B cell (primary cell): Measurements from ENCODE around the gene CUEDC2. TPM values are rescaled to one million over a fixed set of nuclear protein-coding genes. Genes with fewer than 3 reads are reported as not detected.

Source experiments
- ATAC-seq: fragments of 200-7000 bp; cut with Tn5 transposase; one replicate; pipeline ENCODE4 v1.10.0; 2021; ENCODE audit warnings: low read depth, mild to moderate bottlenecking, moderate number of reproducible peaks, moderate library complexity
- CTCF ChIA-PET: fragments of 350-600 bp; sonication (Branson Sonifier 250); formaldehyde crosslinking; loops from one replicate; lab custom pipeline; 2021; ENCODE audit warnings: antibody characterized with exemption, inconsistent platforms; lab: Charles Lee
- POLR2A ChIA-PET: fragments of 350-600 bp; sonication (Branson Sonifier 250); formaldehyde crosslinking; loops from one replicate; lab custom pipeline; 2021; ENCODE audit warnings: antibody characterized with exemption; lab: Charles Lee
- DNase-seq: peaks from one replicate; pipeline ENCODE4 v3.0.0; 2013
- H2AFZ ChIP-seq: 2 replicates; pipeline ENCODE4 v1.6.1; 2012; ENCODE audit warnings: mild to moderate bottlenecking, low read depth, low read length; ENCODE audit not compliant: insufficient read depth, poor library complexity, severe bottlenecking
- H3K27ac ChIP-seq, 2 donors: 1 replicate in 1 of 2; 2 replicates in 1 of 2; pipeline ENCODE4 v1.5.1; 2012 to 2013; ENCODE audit warnings: low read length in 2 of 2, mild to moderate bottlenecking in 2 of 2, moderate library complexity in 1 of 2
- H3K27me3 ChIP-seq, 4 experiments: fragments of 200-600 bp in 1 of 4; sonication (generic) in 1 of 4; replicated peaks in 1 of 4; 1 replicate in 2 of 4; 2 replicates in 2 of 4; pipeline versions ENCODE4 v1.6.1 to v1.7.0; 2013 to 2016; ENCODE audit warnings: low read length in 3 of 4, mild to moderate bottlenecking in 2 of 4, mixed read lengths in 1 of 4, moderate library complexity in 1 of 4; ENCODE audit not compliant: insufficient read depth in 4 of 4, control insufficient read depth in 3 of 4; ENCODE audit errors: control extremely low read depth in 1 of 4
- H3K36me3 ChIP-seq, 2 experiments: replicated peaks in 1 of 2; 1 replicate in 1 of 2; 2 replicates in 1 of 2; pipeline versions ENCODE4 v1.6.1 to v1.7.1; 2013; ENCODE audit warnings: low read length in 1 of 2; ENCODE audit not compliant: insufficient read depth in 2 of 2, control insufficient read depth in 1 of 2; ENCODE audit errors: control extremely low read depth in 1 of 2, extremely low read depth in 1 of 2
- H3K4me1 ChIP-seq, 2 donors: fragments of 200-600 bp in 1 of 2; sonication (generic) in 1 of 2; 1 replicate in 1 of 2; 2 replicates in 1 of 2; pipeline versions ENCODE4 v1.5.1 to v1.6.1; 2013 to 2017; ENCODE audit warnings: low read length in 2 of 2; ENCODE audit not compliant: control insufficient read depth in 2 of 2, insufficient read depth in 2 of 2
- H3K4me2 ChIP-seq: replicated peaks from 2 replicates; pipeline ENCODE3; 2012; ENCODE audit warnings: mild to moderate bottlenecking, low read depth, low read length; ENCODE audit not compliant: poor library complexity, severe bottlenecking
- H3K4me3 ChIP-seq, 5 experiments: fragments of 200-600 bp in 1 of 5; sonication (generic) in 1 of 5; 1 replicate in 3 of 5; 2 replicates in 2 of 5; pipeline versions ENCODE4 v1.5.1 to v1.7.0; 2011 to 2016; ENCODE audit warnings: low read length in 4 of 5, mild to moderate bottlenecking in 4 of 5, low read depth in 2 of 5, control low read depth in 1 of 5, moderate library complexity in 1 of 5; ENCODE audit not compliant: insufficient read depth in 1 of 5; ENCODE audit errors: control extremely low read depth in 1 of 5, extremely low read depth in 1 of 5
- H3K79me2 ChIP-seq: fragments of 200-600 bp; sonication (generic); one replicate; pipeline ENCODE4 v1.6.0; 2016; ENCODE audit warnings: low read length; ENCODE audit not compliant: control insufficient read depth, insufficient read depth
- H3K9ac ChIP-seq: fragments of 200-600 bp; sonication (generic); 2 replicates; pipeline ENCODE4 v1.6.1; 2017; ENCODE audit warnings: mild to moderate bottlenecking, low read length, moderate library complexity
- H3K9me3 ChIP-seq, 3 donors: one replicate each; pipeline versions ENCODE4 v1.6.1 to v1.7.1; 2013; ENCODE audit warnings: low read length in 2 of 3; ENCODE audit not compliant: control insufficient read depth in 2 of 3, insufficient read depth in 1 of 3; ENCODE audit errors: control extremely low read depth in 1 of 3
- H4K20me1 ChIP-seq: 2 replicates; pipeline ENCODE4 v1.6.0; 2012; ENCODE audit warnings: mild to moderate bottlenecking, low read length; ENCODE audit not compliant: insufficient read depth, control insufficient read depth, poor library complexity, severe bottlenecking
- H3K27ac Mint-ChIP-seq: one replicate; pipeline ENCODE4 v1.8.0; 2021; ENCODE audit warnings: mixed read lengths
- H3K27me3 Mint-ChIP-seq: one replicate; pipeline ENCODE4 v1.8.0; 2021; ENCODE audit warnings: mixed read lengths
- H3K4me1 Mint-ChIP-seq: one replicate; pipeline ENCODE4 v1.8.0; 2021; ENCODE audit warnings: mixed read lengths
- H3K4me3 Mint-ChIP-seq: one replicate; pipeline ENCODE4 v1.8.0; 2021; ENCODE audit warnings: mixed read lengths
- H3K9me3 Mint-ChIP-seq: one replicate; pipeline ENCODE4 v1.8.0; 2022; ENCODE audit warnings: mixed read lengths; ENCODE audit not compliant: insufficient read depth
- EZH2 ChIP-seq: IDR thresholded peaks from 2 replicates; pipeline ENCODE4 v1.6.1; 2012; ENCODE audit warnings: borderline replicate concordance, low read depth, mild to moderate bottlenecking, moderate library complexity, low read length; ENCODE audit not compliant: insufficient read depth, poor library complexity, severe bottlenecking
- WGBS: methylation state at CpG from one replicate; pipeline ENCODE4 v1.1.5; 2013; ENCODE audit warnings: missing lambda C conversion rate; ENCODE audit not compliant: insufficient coverage; 5-methylcytosine and 5-hydroxymethylcytosine counted together
- intact Hi-C: fragments of 100-400 bp; cut with micrococcal nuclease; formaldehyde crosslinking; loops from one replicate; pipeline ENCODE4 v1.10.0; 2022
- polyA plus RNA-seq: library from polyadenylated mRNA; depleted of rRNA; stranded (reverse); fragments of >200 nt; gene quantifications from 2 replicates; pipeline ENCODE4 v1.2.3, GENCODE V29; 2012
- total RNA-seq, 2 donors: library from RNA; stranded (reverse); fragments of 120-200 nt in 1 of 2; gene quantifications; 1 replicate in 1 of 2; 2 replicates in 1 of 2; pipeline versions ENCODE4 v1.2.3 to v1.2.4, GENCODE V29; 2013 to 2022
- TF ChIP-seq, protein P1 (sequence below): fragments of 200-600 bp; IDR thresholded peaks from one replicate; pipeline ENCODE4 v1.8.0; 2022; ENCODE audit warnings: antibody characterized with exemption, mild to moderate bottlenecking

CUEDC2 gene
- total and polyA plus RNA-seq, 2 donors (not counting 1 experiment from before 2014, with no cell fraction given), result 35.6 to 49.4 TPM

DNA sequence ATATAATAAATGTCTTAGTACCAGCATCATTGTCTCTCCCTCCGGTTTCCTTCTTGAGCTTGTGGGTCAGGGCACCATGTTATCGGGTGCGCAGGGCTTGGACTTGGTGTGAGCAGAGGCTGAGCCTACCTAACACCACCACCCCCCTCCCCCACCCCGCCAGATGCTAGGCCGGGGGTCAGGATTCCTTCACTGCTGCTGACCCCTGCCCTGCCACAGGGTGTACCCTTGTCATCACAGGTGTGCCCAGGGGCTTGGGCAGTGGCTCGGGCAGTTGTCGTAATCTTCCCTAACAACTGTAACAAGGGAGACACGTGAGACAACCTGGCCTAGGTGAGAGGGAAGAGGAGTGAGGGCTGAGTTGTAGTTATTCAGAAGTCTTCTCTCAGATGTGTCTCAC, 49.5 kb downstream of the CUEDC2 start:
- H3K36me3 ChIP-seq, result peaks cover 0 to 36% of the 10 kb centered on the region in 2 experiments
- POLR2A ChIA-PET, result no interaction called here
- Mint-ChIP-seq H3K27ac (no peak overlapping the region), H3K4me3 (no peak overlapping the region), H3K4me1 (peaks cover 12% of the 10 kb centered on the region), H3K27me3 (no peaks in the 10 kb centered on the region), H3K9me3 (no peaks in the 10 kb centered on the region)
- intact Hi-C loops, result no loop called here
- no peak overlapping the region for H3K9ac ChIP-seq
- ATAC-seq (no peak), DNase-seq (no peak)
- WGBS, result 100% methylated on average over 4 of the region's 8 CpGs
- peaks cover 0 to 8% of the 10 kb centered on the region in 2 donors for H3K4me1 ChIP-seq
- H3K9me3 ChIP-seq, result no peaks in the 10 kb centered on the region
- CTCF ChIA-PET, result interaction anchor here (1.8 to 3.4 kb wide), 4 partner anchors 12 to 153 kb away, joined by 8 to 20 read pairs (median 10); partner anchors contain the start of gene NFKB2
- H3K27ac ChIP-seq, result no peak overlapping the region
- no peaks in the 10 kb centered on the region for H3K79me2 ChIP-seq
- no peak overlapping the region for H3K4me3 ChIP-seq
- no peak overlapping the region for H2AFZ ChIP-seq
- H3K4me2 ChIP-seq, result no peak overlapping the region
- H4K20me1 ChIP-seq, result no peaks in the 10 kb centered on the region
- no peak for TF ChIP-seq EZH2
- TF ChIP-seq, protein P1, sequence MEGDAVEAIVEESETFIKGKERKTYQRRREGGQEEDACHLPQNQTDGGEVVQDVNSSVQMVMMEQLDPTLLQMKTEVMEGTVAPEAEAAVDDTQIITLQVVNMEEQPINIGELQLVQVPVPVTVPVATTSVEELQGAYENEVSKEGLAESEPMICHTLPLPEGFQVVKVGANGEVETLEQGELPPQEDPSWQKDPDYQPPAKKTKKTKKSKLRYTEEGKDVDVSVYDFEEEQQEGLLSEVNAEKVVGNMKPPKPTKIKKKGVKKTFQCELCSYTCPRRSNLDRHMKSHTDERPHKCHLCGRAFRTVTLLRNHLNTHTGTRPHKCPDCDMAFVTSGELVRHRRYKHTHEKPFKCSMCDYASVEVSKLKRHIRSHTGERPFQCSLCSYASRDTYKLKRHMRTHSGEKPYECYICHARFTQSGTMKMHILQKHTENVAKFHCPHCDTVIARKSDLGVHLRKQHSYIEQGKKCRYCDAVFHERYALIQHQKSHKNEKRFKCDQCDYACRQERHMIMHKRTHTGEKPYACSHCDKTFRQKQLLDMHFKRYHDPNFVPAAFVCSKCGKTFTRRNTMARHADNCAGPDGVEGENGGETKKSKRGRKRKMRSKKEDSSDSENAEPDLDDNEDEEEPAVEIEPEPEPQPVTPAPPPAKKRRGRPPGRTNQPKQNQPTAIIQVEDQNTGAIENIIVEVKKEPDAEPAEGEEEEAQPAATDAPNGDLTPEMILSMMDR, result no peak
- no peaks in the 10 kb centered on the region for H3K27me3 ChIP-seq

DNA sequence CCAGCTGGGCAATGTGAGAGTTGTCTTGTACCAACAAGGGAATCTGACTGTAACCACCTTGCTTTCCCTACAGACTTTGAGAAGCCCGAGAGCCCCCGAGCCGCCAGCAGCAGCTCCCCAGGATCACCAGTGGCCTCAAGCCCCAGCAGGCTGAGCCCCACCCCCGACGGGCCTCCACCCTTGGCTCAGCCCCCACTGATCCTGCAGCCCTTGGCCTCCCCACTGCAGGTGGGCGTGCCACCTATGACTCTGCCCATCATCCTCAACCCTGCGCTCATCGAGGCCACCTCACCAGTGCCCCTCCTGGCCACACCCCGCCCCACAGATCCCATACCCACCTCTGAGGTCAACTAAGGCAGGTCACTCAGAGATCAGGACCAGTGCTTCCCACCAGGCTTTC, 50.4 kb downstream of the CUEDC2 start:
- no peak for ATAC-seq
- ChIA-PET POLR2A (interaction anchor here (0.9 to 1.1 kb wide), 2 partner anchors 11 to 81 kb away, joined by 3 to 4 read pairs; no protein-coding TSS in a partner anchor), CTCF (interaction anchor here (2.0 kb wide), 1 partner anchor 17 kb away, joined by 10 read pairs; no protein-coding TSS in a partner anchor)
- H3K4me1 ChIP-seq, result peaks cover 0 to 8% of the 10 kb centered on the region in 2 donors
- DNase-seq, result no peak
- Mint-ChIP-seq H3K27me3 (no peaks in the 10 kb centered on the region), H3K4me3 (no peak overlapping the region), H3K4me1 (peaks cover 12% of the 10 kb centered on the region), H3K9me3 (no peaks in the 10 kb centered on the region), H3K27ac (no peak overlapping the region)
- H3K79me2 ChIP-seq, result no peaks in the 10 kb centered on the region
- no peaks in the 10 kb centered on the region for H3K27me3 ChIP-seq
- H3K4me3 ChIP-seq, result no peak overlapping the region
- intact Hi-C loops, result no loop called here
- no peak overlapping the region for H3K9ac ChIP-seq
- no peak overlapping the region for H3K4me2 ChIP-seq
- H4K20me1 ChIP-seq, result no peaks in the 10 kb centered on the region
- no peak overlapping the region for H2AFZ ChIP-seq
- H3K9me3 ChIP-seq, result no peaks in the 10 kb centered on the region
- H3K27ac ChIP-seq, result no peak overlapping the region
- 93% methylated on average over 9 of the region's 9 CpGs for WGBS
- TF ChIP-seq, protein P1, result no peak
- TF ChIP-seq EZH2, result no peak
- peaks cover 0 to 37% of the 10 kb centered on the region in 2 experiments for H3K36me3 ChIP-seq
